GM18873 (cell line): ENCODE measurements around the gene ZBTB46.
"Not testable (repeated sequence)": the region's sequence is repeated elsewhere in the genome, so short reads cannot be mapped to it uniquely, and the experiment has no call there.

ENCODE experiments used
- ATAC-seq: cut with Tn5 transposase; IDR thresholded peaks from one replicate; pipeline ENCODE4 v1.9.1; 2021; ENCODE audit warnings: mild to moderate bottlenecking, moderate library complexity, moderate number of reproducible peaks; ENCODE audit not compliant: unreplicated experiment, low FRiP score

ZBTB46 gene

GRCh38 chr20:63819224-63819921 is 11.7 kb downstream of the ZBTB46 start:
- no peak for ATAC-seq

GRCh38 chr20:63815615-63816253 is 15.3 kb downstream of the ZBTB46 start:
- ATAC-seq = no peak

GRCh38 chr20:63814891-63815614 is 16.0 kb downstream of the ZBTB46 start:
- no peak for ATAC-seq

GRCh38 chr20:63811491-63811875 is 19.6 kb downstream of the ZBTB46 start:
- no peak for ATAC-seq

- no peak for ATAC-seq
Measured at GRCh38 chr20:63810730-63811490, 20.2 kb downstream of the ZBTB46 start.

GRCh38 chr20:63809856-63810255 is 21.2 kb downstream of the ZBTB46 start:
- no peak for ATAC-seq

- no peak for ATAC-seq
Measured at GRCh38 chr20:63808964-63809674, 21.9 kb downstream of the ZBTB46 start.

- no peak for ATAC-seq
Measured at GRCh38 chr20:63808145-63808724, 22.8 kb downstream of the ZBTB46 start.

GRCh38 chr20:63807654-63808053 is 23.4 kb downstream of the ZBTB46 start:
- ATAC-seq = no peak

- no peak for ATAC-seq
Measured at GRCh38 chr20:63804308-63804636, 26.8 kb downstream of the ZBTB46 start.

- ATAC-seq = no peak
Measured at GRCh38 chr20:63802469-63803240, 28.4 kb downstream of the ZBTB46 start.

- ATAC-seq = not testable (repeated sequence)
Measured at GRCh38 chr20:63801174-63801573, 29.9 kb downstream of the ZBTB46 start.

GRCh38 chr20:63800411-63800810 is 30.7 kb downstream of the ZBTB46 start:
- not testable (repeated sequence) for ATAC-seq

- not testable (repeated sequence) for ATAC-seq
Measured at GRCh38 chr20:63799127-63799526, 31.9 kb downstream of the ZBTB46 start.

GRCh38 chr20:63797175-63797574 is 33.9 kb downstream of the ZBTB46 start:
- not testable (repeated sequence) for ATAC-seq

GRCh38 chr20:63795178-63795830 is 35.8 kb downstream of the ZBTB46 start:
- no peak for ATAC-seq

- no peak for ATAC-seq
Measured at GRCh38 chr20:63794614-63795013, 36.5 kb downstream of the ZBTB46 start.

- ATAC-seq = no peak
Measured at GRCh38 chr20:63792866-63793265, 38.2 kb downstream of the ZBTB46 start.
